CD4-positive, CD25-positive, alpha-beta regulatory T cell (primary cell): ENCODE data around the gene RRBP1. TPM values are rescaled to one million over a fixed set of nuclear protein-coding genes. Genes with fewer than 3 reads are reported as not detected.

Experiments used
- ATAC-seq, 2 donors: fragments of 150-1000 bp; cut with Tn5 transposase; one replicate each; pipeline ENCODE4 v1.10.0; 2021; ENCODE audit warnings: low read depth in 2 of 2, moderate number of reproducible peaks in 2 of 2, moderate library complexity in 1 of 2
- DNase-seq, 3 donors: peaks; one replicate each; pipeline versions ENCODE4 v3.0.0 to v3.0.0-alpha.2; 2012 to 2022; ENCODE audit warnings: mixed read lengths in 1 of 3
- H3K27ac ChIP-seq: one replicate; pipeline ENCODE4 v1.7.0; 2013; ENCODE audit warnings: mild to moderate bottlenecking, low read length; ENCODE audit not compliant: insufficient read depth, poor library complexity, severe bottlenecking
- H3K27me3 ChIP-seq: one replicate; pipeline ENCODE4 v1.7.0; 2013; ENCODE audit warnings: low read length; ENCODE audit not compliant: control insufficient read depth, insufficient read depth
- H3K36me3 ChIP-seq: one replicate; pipeline ENCODE4 v1.7.0; 2013; ENCODE audit warnings: mild to moderate bottlenecking, low read length, moderate library complexity; ENCODE audit not compliant: control insufficient read depth, insufficient read depth
- H3K4me1 ChIP-seq: 2 replicates; pipeline ENCODE4 v1.7.0; 2013; ENCODE audit warnings: mild to moderate bottlenecking, low read length; ENCODE audit not compliant: insufficient read depth, control insufficient read depth, poor library complexity, severe bottlenecking
- H3K4me3 ChIP-seq: one replicate; pipeline ENCODE4 v1.7.0; 2013; ENCODE audit warnings: low read depth, mild to moderate bottlenecking, low read length, moderate library complexity
- H3K9me3 ChIP-seq, 2 experiments: 1 replicate in 1 of 2; 2 replicates in 1 of 2; pipeline ENCODE4 v1.7.0; 2013; ENCODE audit warnings: low read length in 2 of 2, mild to moderate bottlenecking in 1 of 2, moderate library complexity in 1 of 2; ENCODE audit not compliant: control insufficient read depth in 2 of 2
- H3K27ac Mint-ChIP-seq, 3 donors: one replicate each; pipeline ENCODE4 v1.8.0; 2020 to 2022; ENCODE audit warnings: mild to moderate bottlenecking in 3 of 3, mixed read lengths in 3 of 3, moderate library complexity in 2 of 3
- H3K27me3 Mint-ChIP-seq: one replicate; pipeline ENCODE4 v1.8.0; 2022; ENCODE audit warnings: mild to moderate bottlenecking, mixed read lengths
- H3K36me3 Mint-ChIP-seq: one replicate; pipeline ENCODE4 v1.8.0; 2020; ENCODE audit warnings: mixed read lengths
- H3K4me1 Mint-ChIP-seq, 4 donors: one replicate each; pipeline ENCODE4 v1.8.0; 2020 to 2022; ENCODE audit warnings: mixed read lengths in 4 of 4, mild to moderate bottlenecking in 1 of 4
- H3K4me3 Mint-ChIP-seq, 4 donors: one replicate each; pipeline ENCODE4 v1.8.0; 2020 to 2022; ENCODE audit warnings: mild to moderate bottlenecking in 4 of 4, mixed read lengths in 4 of 4, moderate library complexity in 3 of 4
- H3K9me3 Mint-ChIP-seq, 7 donors: one replicate each; pipeline ENCODE4 v1.8.0; 2020 to 2022; ENCODE audit warnings: mixed read lengths in 7 of 7, mild to moderate bottlenecking in 3 of 7, moderate library complexity in 2 of 7
- polyA plus RNA-seq, 4 donors: library from polyadenylated mRNA; unstranded; fragments of 300-500 nt; fragmentation: Illumina TruSeq; gene quantifications; one replicate each; pipeline ENCODE4 v1.2.3, GENCODE V29; 2021
- total RNA-seq: library from RNA; stranded (reverse); gene quantifications from one replicate; pipeline ENCODE4 v1.2.3, GENCODE V29; 2022

The RRBP1 gene
- total and polyA plus RNA-seq, 5 donors from 2014 or later: 0.60 to 33.6 (median 1.8) TPM

DNA sequence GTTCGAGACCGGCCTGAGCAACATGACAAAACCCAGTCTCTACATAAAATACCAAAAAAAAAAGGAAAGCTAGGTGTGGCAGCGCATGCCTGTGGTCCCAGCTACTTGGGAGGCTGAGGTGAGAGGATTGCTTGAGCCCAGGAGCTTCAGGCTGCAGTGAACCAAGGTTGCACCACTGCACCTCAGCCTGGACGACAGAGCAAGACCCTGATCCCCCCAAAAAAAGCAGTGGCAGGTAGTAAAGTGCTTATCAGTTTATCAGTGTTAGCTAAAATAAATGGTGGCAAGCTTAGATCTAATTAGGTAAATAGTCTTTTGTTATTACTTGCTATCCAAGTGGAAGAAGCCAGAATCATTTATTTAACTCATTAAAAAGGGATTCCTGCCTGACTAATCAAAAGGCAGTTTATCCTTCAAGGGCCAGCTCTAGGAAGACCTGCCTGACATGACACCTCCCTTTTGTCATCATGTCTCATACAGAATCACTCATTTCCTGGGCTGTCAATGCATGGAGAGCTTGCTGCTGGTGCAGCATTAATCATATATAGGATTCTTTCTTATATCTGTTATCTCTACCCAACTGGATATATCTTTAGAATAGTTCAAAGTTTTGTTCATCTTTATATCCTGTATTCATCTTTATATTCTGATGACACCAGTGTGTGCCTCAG lies 102.5 kb downstream of the RRBP1 start:
- peaks cover 0 to 1% (median 0%) of the 10 kb centered on the region in 7 donors for H3K9me3 Mint-ChIP-seq
- peaks cover 2% of the 10 kb centered on the region for H3K36me3 ChIP-seq
- H3K9me3 ChIP-seq: no peaks in the 10 kb centered on the region
- H3K4me1 Mint-ChIP-seq: peaks cover 9 to 34% (median 23%) of the 10 kb centered on the region in 4 donors
- no peaks in the 10 kb centered on the region for H3K27me3 Mint-ChIP-seq
- DNase-seq (no peak), ATAC-seq (no peak)
- no peak overlapping the region for H3K4me3 ChIP-seq
- H3K27ac ChIP-seq: no peak overlapping the region
- no peak overlapping the region for H3K27ac Mint-ChIP-seq
- H3K36me3 Mint-ChIP-seq: peaks cover 16% of the 10 kb centered on the region
- no peaks in the 10 kb centered on the region for H3K27me3 ChIP-seq
- H3K4me3 Mint-ChIP-seq: no peak overlapping the region
- peaks cover 4% of the 10 kb centered on the region for H3K4me1 ChIP-seq

GRCh38 chr20:17576215-17576614 lies 105.8 kb downstream of the RRBP1 start:
- H3K27ac Mint-ChIP-seq: no peak overlapping the region
- H3K36me3 Mint-ChIP-seq: peaks cover 13% of the 10 kb centered on the region
- Histone ChIP-seq H3K27ac (no peak overlapping the region), H3K4me3 (no peak overlapping the region), H3K36me3 (peaks cover 2% of the 10 kb centered on the region), H3K27me3 (no peaks in the 10 kb centered on the region), H3K4me1 (peaks cover 7% of the 10 kb centered on the region), H3K9me3 (no peaks in the 10 kb centered on the region)
- peaks cover 29 to 46% (median 35%) of the 10 kb centered on the region in 4 donors for H3K4me1 Mint-ChIP-seq
- H3K4me3 Mint-ChIP-seq: peak overlapping the region in 1 of 4 donors; percentile 19
- H3K9me3 Mint-ChIP-seq: peaks cover 0 to 1% (median 0%) of the 10 kb centered on the region in 7 donors
- no peak for ATAC-seq
- H3K27me3 Mint-ChIP-seq: peaks cover under 1% of the 10 kb centered on the region
- DNase-seq: no peak

DNA sequence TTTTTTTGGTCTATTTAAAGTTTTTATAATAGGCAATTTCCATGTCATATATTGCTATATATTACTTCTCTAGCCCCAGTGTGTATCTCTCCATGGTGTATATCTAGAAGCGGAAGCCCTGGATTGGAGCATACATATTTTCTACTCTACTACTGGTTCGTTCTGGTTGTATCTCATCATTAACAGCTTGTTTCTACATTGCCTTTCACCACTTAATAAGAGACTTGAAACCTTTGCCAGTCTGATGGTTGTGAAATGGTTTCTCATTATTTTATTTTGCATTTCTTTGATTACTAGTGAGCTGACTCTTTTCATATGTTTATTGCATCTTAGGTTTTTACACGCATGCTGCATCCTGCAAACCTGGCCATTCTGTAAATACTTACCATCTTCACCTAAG lies 108.6 kb downstream of the RRBP1 start:
- Histone ChIP-seq H3K27ac (no peak overlapping the region), H3K9me3 (no peaks in the 10 kb centered on the region), H3K36me3 (peaks cover 2% of the 10 kb centered on the region), H3K27me3 (no peaks in the 10 kb centered on the region), H3K4me3 (no peak overlapping the region), H3K4me1 (peaks cover 20% of the 10 kb centered on the region)
- DNase-seq: no peak
- Mint-ChIP-seq H3K27me3 (peaks cover 14% of the 10 kb centered on the region), H3K4me1 (peaks cover 27 to 39% (median 33%) of the 10 kb centered on the region in 4 donors), H3K36me3 (peaks cover 10% of the 10 kb centered on the region), H3K27ac (no peak overlapping the region), H3K9me3 (no peaks in the 10 kb centered on the region), H3K4me3 (peak overlapping the region in 2 of 4 donors; percentile 53 to 91)
- no peak for ATAC-seq

DNA sequence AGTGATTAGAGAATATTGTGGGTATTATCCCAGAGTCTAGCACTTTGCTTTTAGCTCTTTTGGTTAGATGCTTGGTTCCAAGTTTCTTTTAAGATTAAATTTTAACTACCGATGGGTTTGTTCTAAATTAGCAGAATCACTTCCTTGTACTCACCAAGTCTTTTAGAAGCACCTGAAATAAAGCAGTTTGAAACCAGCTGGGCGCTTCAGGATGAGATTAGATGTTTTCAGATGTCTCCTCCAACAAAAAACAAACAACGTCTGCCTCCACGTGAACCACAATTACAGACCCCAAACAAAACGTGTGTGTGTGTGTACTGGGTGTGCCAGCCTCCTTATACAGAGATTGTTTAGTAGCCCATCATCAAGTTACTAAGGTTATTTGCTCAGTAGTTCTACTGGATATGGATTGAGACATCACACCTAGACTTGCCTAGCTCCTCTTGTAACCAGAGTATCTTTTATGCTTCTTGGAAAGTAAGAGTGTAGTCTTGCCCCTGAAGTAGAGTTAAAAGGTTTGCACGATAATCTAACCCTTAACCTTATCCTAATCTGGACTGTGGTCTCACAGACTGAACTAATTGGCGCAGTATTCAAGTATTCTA lies 109.9 kb downstream of the RRBP1 start:
- peaks cover 20% of the 10 kb centered on the region for H3K4me1 ChIP-seq
- no peaks in the 10 kb centered on the region for H3K9me3 Mint-ChIP-seq
- peak overlapping the region; percentile 90 for H3K4me3 ChIP-seq
- peaks cover 10% of the 10 kb centered on the region for H3K36me3 Mint-ChIP-seq
- no peaks in the 10 kb centered on the region for H3K9me3 ChIP-seq
- peaks cover 27% of the 10 kb centered on the region for H3K27me3 Mint-ChIP-seq
- H3K4me1 Mint-ChIP-seq: peaks cover 27 to 40% (median 35%) of the 10 kb centered on the region in 4 donors
- no peaks in the 10 kb centered on the region for H3K27me3 ChIP-seq
- peak overlapping the region in 3 of 4 donors; percentile 50 to 91 (median 80) for H3K4me3 Mint-ChIP-seq
- H3K27ac Mint-ChIP-seq: no peak overlapping the region
- ATAC-seq (no peak), DNase-seq (no peak)
- no peak overlapping the region for H3K27ac ChIP-seq
- peaks cover 2% of the 10 kb centered on the region for H3K36me3 ChIP-seq

- Mint-ChIP-seq H3K9me3 (no peaks in the 10 kb centered on the region), H3K27me3 (peaks cover 37% of the 10 kb centered on the region), H3K36me3 (peaks cover 9% of the 10 kb centered on the region), H3K27ac (peak overlapping the region in 2 of 3 donors; percentile 89 to 92), H3K4me1 (peaks cover 25 to 40% (median 33%) of the 10 kb centered on the region in 4 donors), H3K4me3 (peak overlapping the region; percentile 91 to 100 (median 94))
- Histone ChIP-seq H3K27ac (no peak overlapping the region), H3K4me3 (peak overlapping the region; percentile 90), H3K9me3 (no peaks in the 10 kb centered on the region), H3K27me3 (peaks cover 2% of the 10 kb centered on the region), H3K36me3 (peaks cover 2% of the 10 kb centered on the region), H3K4me1 (peaks cover 20% of the 10 kb centered on the region)
- ATAC-seq: no peak
- DNase-seq: peak in 2 of 3 donors; percentile 33 to 61
Measured at GRCh38 chr20:17571153-17571527, 110.9 kb downstream of the RRBP1 start.

DNA sequence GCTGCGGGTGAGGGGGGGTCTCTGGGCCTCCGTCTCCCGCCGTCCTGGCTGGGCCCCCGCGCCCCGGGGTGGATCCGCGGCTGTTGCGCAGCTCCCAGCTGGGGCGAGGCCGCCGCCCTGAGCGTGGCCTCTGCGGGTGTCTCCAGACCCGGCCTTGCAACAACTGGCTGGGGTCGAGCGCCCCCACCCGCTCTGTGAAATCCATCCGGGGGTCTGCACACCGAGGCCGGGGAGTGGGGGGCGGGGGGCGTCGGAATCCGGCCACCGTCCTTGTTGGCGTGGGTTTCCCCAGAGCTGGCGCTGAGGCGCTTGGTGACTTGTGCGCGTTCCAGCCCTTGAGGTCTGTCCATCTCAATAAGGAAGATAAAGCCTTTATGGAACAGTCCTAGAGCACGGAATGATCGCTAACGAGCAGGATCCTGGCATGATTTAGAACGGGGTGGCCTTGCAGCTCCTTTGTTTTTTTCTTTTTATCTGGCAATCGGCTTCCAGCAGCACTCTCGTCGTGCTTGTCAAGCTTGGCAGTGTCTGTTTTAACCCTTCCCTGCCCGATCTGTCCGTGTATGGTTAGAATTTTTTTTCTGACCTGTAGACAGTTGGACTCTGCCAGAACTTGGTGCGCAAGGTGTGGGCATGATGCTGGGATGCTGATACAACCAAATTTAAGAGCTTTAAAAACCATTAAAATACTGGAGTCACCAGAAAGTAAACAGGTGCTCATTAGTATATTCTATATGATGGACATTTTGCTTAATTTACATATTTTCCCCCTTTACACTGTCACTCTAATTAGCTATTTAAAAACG lies 111.5 kb downstream of the RRBP1 start:
- peaks cover 37% of the 10 kb centered on the region for H3K27me3 Mint-ChIP-seq
- no peaks in the 10 kb centered on the region for H3K9me3 Mint-ChIP-seq
- peak overlapping the region; percentile 91 to 100 (median 94) for H3K4me3 Mint-ChIP-seq
- peaks cover 20% of the 10 kb centered on the region for H3K4me1 ChIP-seq
- H3K27ac ChIP-seq: peak overlapping the region; percentile 68
- peak overlapping the region; percentile 90 for H3K4me3 ChIP-seq
- peak overlapping the region in 2 of 3 donors; percentile 89 to 92 for H3K27ac Mint-ChIP-seq
- H3K36me3 ChIP-seq: peaks cover 2% of the 10 kb centered on the region
- no peaks in the 10 kb centered on the region for H3K9me3 ChIP-seq
- ATAC-seq (peak; percentile 18 to 31), DNase-seq (peak in 2 of 3 donors; percentile 4 to 34)
- peaks cover 2% of the 10 kb centered on the region for H3K27me3 ChIP-seq
- H3K4me1 Mint-ChIP-seq: peaks cover 24 to 40% (median 31%) of the 10 kb centered on the region in 4 donors
- peaks cover 4% of the 10 kb centered on the region for H3K36me3 Mint-ChIP-seq

DNA sequence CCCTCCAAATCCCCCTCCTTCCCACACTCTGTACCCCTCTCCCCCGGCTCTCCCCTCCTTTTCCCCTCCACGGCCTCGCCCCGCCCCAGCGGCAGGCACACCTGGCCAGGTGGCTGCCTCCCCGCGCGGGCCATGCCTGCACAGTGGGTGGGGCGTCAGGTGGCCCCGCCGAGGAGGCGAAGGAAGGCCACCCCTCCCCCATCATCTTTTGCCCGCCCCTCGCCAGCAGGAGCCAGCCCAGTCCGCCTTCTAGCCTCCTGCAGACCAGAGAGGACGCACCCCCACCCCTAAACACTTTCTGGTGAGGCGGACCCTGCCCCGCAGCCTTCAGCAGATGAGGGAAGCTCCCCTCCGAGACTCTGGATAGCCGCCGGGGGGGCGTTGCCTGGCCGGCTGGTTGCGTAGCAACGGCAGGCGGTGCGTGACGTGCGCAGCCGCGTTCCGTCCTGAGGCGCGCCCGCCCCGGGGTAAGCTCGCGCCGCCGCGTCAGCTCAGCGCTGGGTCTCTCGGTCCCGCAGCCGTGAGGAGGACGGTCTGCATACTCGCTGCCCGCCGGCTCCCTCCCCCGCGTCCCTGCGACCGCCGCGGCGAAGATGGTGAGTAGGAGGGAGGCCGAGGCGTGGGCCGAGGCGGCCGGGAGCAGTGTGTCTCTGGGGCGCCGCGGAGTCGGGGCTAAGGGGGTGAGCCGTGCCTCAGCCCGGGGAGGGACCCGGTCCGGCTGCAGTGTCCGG lies 112.3 kb downstream of the RRBP1 start, which contains the start of gene DSTN:
Gene DSTN (plus strand): TSS at position 460 of the 731 bp plus-strand sequence. CDS start 134 bp downstream, at position 594.
- peak within 1 kb of the TSS in 2 of 3 donors; percentile 89 to 92 for H3K27ac Mint-ChIP-seq
- peak within 1 kb of the TSS; percentile 91 to 100 (median 94) for H3K4me3 Mint-ChIP-seq
- Histone ChIP-seq H3K4me1 (peaks cover 20% of the 10 kb centered on the region), H3K36me3 (no peaks in the 10 kb centered on the region), H3K27ac (peak within 1 kb of the TSS; percentile 68), H3K27me3 (peaks cover 2% of the 10 kb centered on the region), H3K9me3 (no peaks in the 10 kb centered on the region), H3K4me3 (peak within 1 kb of the TSS; percentile 90)
- peak; percentile 80 to 90 (median 87) for DNase-seq
- H3K9me3 Mint-ChIP-seq: no peaks in the 10 kb centered on the region
- ATAC-seq: peak; percentile 91 to 92
- peaks cover 24 to 40% (median 29%) of the 10 kb centered on the region in 4 donors for H3K4me1 Mint-ChIP-seq
- H3K27me3 Mint-ChIP-seq: peaks cover 42% of the 10 kb centered on the region
- H3K36me3 Mint-ChIP-seq: peaks cover 4% of the 10 kb centered on the region
